ENCODE data around the gene PLCB1. TPM values are rescaled to one million over a fixed set of nuclear protein-coding genes. Genes with fewer than 3 reads are reported as not detected.

Gene PLCB1
- total RNA-seq, 2 donors from 2014 or later, result 7.3 to 45.5 TPM

DNA sequence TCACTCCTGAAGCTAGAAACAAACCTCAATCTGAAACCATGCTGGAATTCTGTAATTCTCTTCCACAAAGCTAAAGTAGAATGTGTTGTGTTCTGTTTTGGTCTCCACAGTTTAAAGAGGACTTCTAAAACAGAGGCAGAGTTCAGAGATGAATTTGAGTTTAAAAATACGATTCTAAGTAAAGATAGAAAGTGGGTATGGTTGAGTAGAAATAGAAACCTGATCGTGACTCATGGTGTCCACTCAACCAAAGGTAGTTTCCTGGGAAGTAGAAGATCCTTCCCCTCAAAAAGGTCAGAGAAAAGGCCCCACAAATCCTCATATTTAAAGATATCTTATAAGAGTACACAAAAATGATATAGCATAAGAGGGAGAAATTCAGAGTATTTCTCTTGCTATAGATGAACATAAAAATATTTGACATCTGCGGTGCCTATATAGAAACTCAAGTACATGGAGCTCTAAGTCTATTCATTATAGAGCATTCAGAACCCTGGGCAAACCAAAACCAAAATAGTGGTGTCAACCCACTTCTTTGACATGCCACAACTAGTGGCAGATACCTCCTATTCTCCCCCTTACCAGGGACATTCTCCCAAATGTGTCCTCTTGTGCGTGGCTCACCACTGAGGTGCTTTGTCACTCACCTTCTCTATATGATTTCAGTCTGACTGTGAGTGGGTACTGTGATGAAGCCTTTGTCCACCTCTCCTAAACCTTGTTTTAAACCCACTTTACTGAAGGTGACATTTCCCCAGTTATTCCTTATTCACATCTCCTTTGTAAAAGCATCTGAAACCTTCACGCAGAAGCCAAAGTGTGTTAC lies 84.5 kb downstream of the PLCB1 start:
- Histone ChIP-seq H3K9me3 (no peaks in the 10 kb centered on the region), H3K4me3 (no peak overlapping the region), H3K4me1 (peaks cover 0 to 27% of the 10 kb centered on the region in 2 donors), H3K27ac (no peak overlapping the region), H3K36me3 (no peaks in the 10 kb centered on the region), H3K27me3 (no peaks in the 10 kb centered on the region)
- no peak for DNase-seq (ENCODE audit: low spot score)
- TF ChIP-seq CTCF (IDR thresholded peaks at IDR 0.05), result no peak

GRCh38 chr20:8218861-8219260 lies 86.8 kb downstream of the PLCB1 start:
- TF ChIP-seq CTCF (IDR thresholded peaks at IDR 0.05), result no peak
- no peak overlapping the region for H3K4me3 ChIP-seq
- peaks cover 0 to 30% of the 10 kb centered on the region in 2 donors for H3K4me1 ChIP-seq
- no peaks in the 10 kb centered on the region for H3K9me3 ChIP-seq
- H3K27me3 ChIP-seq, result no peaks in the 10 kb centered on the region
- DNase-seq (ENCODE audit: low spot score), result no peak
- no peak overlapping the region for H3K27ac ChIP-seq
- no peaks in the 10 kb centered on the region for H3K36me3 ChIP-seq

- Histone ChIP-seq H3K4me1 (peaks cover 0 to 30% of the 10 kb centered on the region in 2 donors), H3K27ac (no peak overlapping the region), H3K4me3 (no peak overlapping the region), H3K9me3 (no peaks in the 10 kb centered on the region), H3K27me3 (no peaks in the 10 kb centered on the region), H3K36me3 (no peaks in the 10 kb centered on the region)
- DNase-seq (ENCODE audit: low spot score), result no peak
- no peak for TF ChIP-seq CTCF (IDR thresholded peaks at IDR 0.05)
These were observed 87.3 kb downstream of the PLCB1 start for GRCh38 chr20:8219403-8219802.

- no peak overlapping the region for H3K4me3 ChIP-seq
- H3K27me3 ChIP-seq, result no peaks in the 10 kb centered on the region
- no peak for DNase-seq (ENCODE audit: low spot score)
- H3K9me3 ChIP-seq, result no peaks in the 10 kb centered on the region
- H3K4me1 ChIP-seq, result peaks cover 0 to 22% of the 10 kb centered on the region in 2 donors
- no peak overlapping the region for H3K27ac ChIP-seq
- TF ChIP-seq CTCF (IDR thresholded peaks at IDR 0.05), result no peak
- no peaks in the 10 kb centered on the region for H3K36me3 ChIP-seq
These were observed 88.7 kb downstream of the PLCB1 start for GRCh38 chr20:8220716-8221115.

- TF ChIP-seq CTCF (IDR thresholded peaks at IDR 0.05), result no peak
- H3K27ac ChIP-seq, result no peak overlapping the region
- H3K4me3 ChIP-seq, result no peak overlapping the region
- H3K4me1 ChIP-seq, result peaks cover 0 to 18% of the 10 kb centered on the region in 2 donors
- H3K9me3 ChIP-seq, result no peaks in the 10 kb centered on the region
- no peaks in the 10 kb centered on the region for H3K27me3 ChIP-seq
- no peaks in the 10 kb centered on the region for H3K36me3 ChIP-seq
- DNase-seq (ENCODE audit: low spot score), result no peak
These were observed 89.9 kb downstream of the PLCB1 start for GRCh38 chr20:8221887-8222419.

Measured in right atrium auricular region (tissue), 2 donors.